HepG2 (cell line): Measurements from ENCODE around the gene DOCK3. TPM values are rescaled to one million over a fixed set of nuclear protein-coding genes. Genes with fewer than 3 reads are reported as not detected.

ENCODE experiments used
- ATAC-seq: fragments of 200-7000 bp; cut with Tn5 transposase; 3 replicates; pipeline ENCODE4 v1.9.1; 2020; ENCODE audit warnings: mild to moderate bottlenecking, moderate library complexity
- BruUV-seq: library from RNA; stranded (reverse); fragments of 400-500 nt; replicated peaks from 2 replicates; lab custom pipeline; 2021; lab: Mats Ljungman, UMichigan
- CTCF ChIA-PET: fragments of 300-600 bp; formaldehyde crosslinking; extraction: SDS; loops from one replicate; lab custom pipeline; 2021; ENCODE audit warnings: low total read pairs, inconsistent platforms, low intra/inter-chr PET ratio; lab: Yijun Ruan, JAX
- POLR2A ChIA-PET: fragments of 350-600 bp; sonication (Branson Sonifier 250); formaldehyde crosslinking; loops from one replicate; lab custom pipeline; 2020; ENCODE audit warnings: antibody characterized with exemption, inconsistent platforms; lab: Yijun Ruan, JAX
- DNase-seq: peaks from one replicate; pipeline ENCODE4 v3.0.0-alpha.2; 2015; ENCODE audit warnings: low spot score
- FAIRE-seq: peaks from 3 replicates; lab custom pipeline; 2011; peaks lifted over from hg19 to GRCh38; lab: Jason Lieb, UNC
- H2AFZ ChIP-seq: one replicate; pipeline ENCODE4 v1.6.1; 2011; ENCODE audit warnings: low read length, inconsistent platforms
- H3K27ac ChIP-seq: fragments of 300-600 bp; 3 replicates; pipeline ENCODE4 v1.8.0; 2011; ENCODE audit warnings: mixed run types, mild to moderate bottlenecking, mixed read lengths, low read length, inconsistent platforms; ENCODE audit not compliant: insufficient read depth; ENCODE audit errors: extremely low read length
- H3K27me3 ChIP-seq, 2 experiments: fragments of 200-600 bp in 1 of 2; 2 replicates in 1 of 2; 3 replicates in 1 of 2; pipeline versions ENCODE4 v1.6.0 to v1.8.0; 2011; ENCODE audit warnings: low read length in 2 of 2, mild to moderate bottlenecking in 2 of 2, moderate library complexity in 2 of 2, inconsistent platforms in 1 of 2; ENCODE audit not compliant: insufficient read depth in 2 of 2, control insufficient read depth in 1 of 2
- H3K36me3 ChIP-seq, 2 experiments: fragments of 200-600 bp in 1 of 2; replicated peaks in 1 of 2; 2 replicates in 1 of 2; 3 replicates in 1 of 2; pipeline versions ENCODE4 v1.5.1 to v1.8.0; 2011; ENCODE audit warnings: low read length in 2 of 2, inconsistent platforms in 1 of 2; ENCODE audit not compliant: insufficient read depth in 2 of 2, control insufficient read depth in 1 of 2
- H3K4me1 ChIP-seq: 2 replicates; pipeline ENCODE4 v1.5.1; 2012; ENCODE audit warnings: low read length, inconsistent platforms; ENCODE audit not compliant: insufficient read depth
- H3K4me2 ChIP-seq: 2 replicates; pipeline ENCODE4 v1.6.0; 2011; ENCODE audit warnings: low read depth, low read length, inconsistent platforms
- H3K4me3 ChIP-seq, 3 experiments: fragments of 200-600 bp in 1 of 3; sonication (generic), shearing (Covaris generic) in 1 of 3; replicated peaks in 1 of 3; 2 replicates each; pipeline ENCODE4 v1.5.1; 2011 to 2016; ENCODE audit warnings: low read length in 3 of 3, inconsistent platforms in 2 of 3, low read depth in 2 of 3, mild to moderate bottlenecking in 2 of 3, control low read depth in 1 of 3, mixed read lengths in 1 of 3; ENCODE audit not compliant: insufficient read depth in 1 of 3
- H3K79me2 ChIP-seq: one replicate; pipeline ENCODE4 v1.6.1; 2011; ENCODE audit warnings: low read length, inconsistent platforms; ENCODE audit not compliant: insufficient read depth
- H3K9ac ChIP-seq: 2 replicates; pipeline ENCODE4 v1.6.0; 2011; ENCODE audit warnings: mild to moderate bottlenecking, low read depth, low read length, inconsistent platforms; ENCODE audit not compliant: insufficient read depth
- H3K9me3 ChIP-seq: 2 replicates; pipeline ENCODE4 v1.5.1; 2012; ENCODE audit warnings: mild to moderate bottlenecking, low read length
- H4K20me1 ChIP-seq: 2 replicates; pipeline ENCODE4 v1.6.0; 2011; ENCODE audit warnings: inconsistent platforms, mild to moderate bottlenecking, low read length, moderate library complexity; ENCODE audit not compliant: insufficient read depth
- CENPT ChIP-seq: sonication (generic); formaldehyde crosslinking; IDR thresholded peaks from 2 replicates; pipeline ENCODE4 v1.8.0; 2022; ENCODE audit warnings: low read depth, mild to moderate bottlenecking, moderate library complexity, missing genetic modification reagents
- FOXP1 ChIP-seq, 2 experiments: fragments of 450-650 bp in 1 of 2; IDR thresholded peaks; 2 replicates each; pipeline ENCODE4 v1.6.1; 2017 to 2018; ENCODE audit warnings: antibody characterized with exemption in 1 of 2
- FOXP4 ChIP-seq: sonication (generic); formaldehyde crosslinking; IDR thresholded peaks from 2 replicates; pipeline ENCODE4 v1.4.0; 2020; ENCODE audit warnings: missing genetic modification reagents
- GFI1 ChIP-seq: sonication (generic); formaldehyde crosslinking; IDR thresholded peaks from 2 replicates; pipeline ENCODE4 v1.5.0; 2020; ENCODE audit warnings: missing genetic modification reagents, mild to moderate bottlenecking, borderline replicate concordance
- NR2C2 ChIP-seq: sonication (generic); formaldehyde crosslinking; IDR thresholded peaks from 2 replicates; pipeline ENCODE4 v1.4.0; 2020; ENCODE audit warnings: missing genetic modification reagents, mild to moderate bottlenecking, moderate library complexity, borderline replicate concordance
- RNF2 ChIP-seq: fragments of 450-650 bp; conservative IDR thresholded peaks from 2 replicates; pipeline ENCODE4 v1.6.1; 2016; ENCODE audit warnings: low read depth
- SKI ChIP-seq: fragments of 450-650 bp; IDR thresholded peaks from one replicate; pipeline ENCODE4 v1.6.1; 2018; ENCODE audit warnings: mild to moderate bottlenecking; ENCODE audit not compliant: partially characterized antibody
- TBL1XR1 ChIP-seq: fragments of 150-350 bp; IDR thresholded peaks from 2 replicates; pipeline ENCODE4 v1.6.1; 2014; ENCODE audit warnings: borderline replicate concordance, low read length; ENCODE audit not compliant: partially characterized antibody
- TP53 ChIP-seq: sonication (generic); formaldehyde crosslinking; conservative IDR thresholded peaks from 2 replicates; pipeline ENCODE4 v1.4.0; 2020; ENCODE audit warnings: missing genetic modification reagents
- ZFP90 ChIP-seq: sonication (generic); formaldehyde crosslinking; IDR thresholded peaks from 2 replicates; pipeline ENCODE4 v1.8.0; 2022; ENCODE audit warnings: missing genetic modification reagents, mild to moderate bottlenecking, inconsistent platforms, borderline replicate concordance
- ZHX2 ChIP-seq, 2 experiments: sonication (generic) in 1 of 2; formaldehyde crosslinking in 1 of 2; IDR thresholded peaks; 2 replicates each; pipeline versions ENCODE4 v1.6.1 to v1.9.0; 2014 to 2022; ENCODE audit warnings: antibody characterized with exemption in 1 of 2, borderline replicate concordance in 1 of 2, inconsistent platforms in 1 of 2, low read depth in 1 of 2, missing genetic modification reagents in 1 of 2
- ZNF180 ChIP-seq: sonication (generic); formaldehyde crosslinking; IDR thresholded peaks from 2 replicates; pipeline ENCODE4 v1.4.0; 2020; ENCODE audit warnings: low read depth, missing genetic modification reagents, borderline replicate concordance
- ZNF329 ChIP-seq: sonication (generic); formaldehyde crosslinking; IDR thresholded peaks from 2 replicates; pipeline ENCODE4 v1.9.0; 2021; ENCODE audit warnings: low read depth, mild to moderate bottlenecking, missing genetic modification reagents
- ZNF446 ChIP-seq: sonication (generic); formaldehyde crosslinking; IDR thresholded peaks from 2 replicates; pipeline ENCODE4 v1.5.0; 2020; ENCODE audit warnings: mild to moderate bottlenecking, missing genetic modification reagents
- ZNF614 ChIP-seq: IDR thresholded peaks from 2 replicates; pipeline ENCODE4 v1.6.1; 2018; ENCODE audit warnings: missing biosample characterization, missing genetic modification reagents, inconsistent platforms, borderline replicate concordance
- WGBS: methylation state at CpG from one replicate; pipeline ENCODE4 v1.1.6; 2017; ENCODE audit warnings: low lambda C conversion rate; 5-methylcytosine and 5-hydroxymethylcytosine counted together
- in situ Hi-C: cut with HindIII; loops from 2 replicates; pipeline ENCODE4 v1.10.0; 2017; ENCODE audit warnings: low pct_unique_long_range_greater_than_20kb; ENCODE audit not compliant: extremely low pct_ligation_motif_present
- intact Hi-C: fragments of 100-400 bp; cut with micrococcal nuclease; formaldehyde crosslinking; loops from one replicate; pipeline ENCODE4 v1.10.0; 2022; ENCODE audit not compliant: unreplicated experiment
- polyA plus RNA-seq, 8 experiments: library from polyadenylated mRNA; depleted of rRNA in 3 of 8; stranded (reverse) in 7 of 8; unstranded in 1 of 8; fragments of >200 nt; fragmentation: Illumina TruSeq in 4 of 8; extraction: Trizol in 4 of 8; gene quantifications; 2 replicates each; pipeline versions ENCODE4 v1.2.1 to v1.2.3, GENCODE V29; 2011 to 2016; ENCODE audit warnings: low read depth in 4 of 8, missing spikeins in 1 of 8, mixed read lengths in 1 of 8; ENCODE audit not compliant: insufficient read depth in 1 of 8
- total RNA-seq, 5 experiments: library from RNA; depleted of rRNA; stranded (reverse); fragments of >200 nt; fragmentation: Illumina TruSeq; extraction: Trizol; gene quantifications; 2 replicates each; pipeline ENCODE4 v1.2.3, GENCODE V29; 2016; ENCODE audit warnings: low read depth in 1 of 5

DOCK3 gene
- total and polyA plus RNA-seq, 2 of the 13 experiments (the other 11 are each of a cell fraction or from before 2014, with no cell fraction given), result not detected

GRCh38 chr3:51156147-51156546 is 481.4 kb downstream of the DOCK3 start:
- intact Hi-C loops, result no loop called here
- no peaks in the 10 kb centered on the region for H3K9me3 ChIP-seq
- H3K79me2 ChIP-seq, result no peaks in the 10 kb centered on the region
- POLR2A ChIA-PET, result no interaction called here
- H2AFZ ChIP-seq, result no peak overlapping the region
- FAIRE-seq (no peak), DNase-seq (no peak), ATAC-seq (no peak)
- H3K27ac ChIP-seq, result no peak overlapping the region
- no peaks in the 10 kb centered on the region for H3K4me1 ChIP-seq
- H3K9ac ChIP-seq, result no peak overlapping the region
- no peaks in the 10 kb centered on the region for H4K20me1 ChIP-seq
- 2% methylated on average over 2 of the region's 2 CpGs for WGBS
- no peak overlapping the region for H3K4me3 ChIP-seq
- in situ Hi-C loops, result no loop called here
- CTCF ChIA-PET, result no interaction called here
- H3K36me3 ChIP-seq, result no peaks in the 10 kb centered on the region
- H3K27me3 ChIP-seq, result peaks cover 0 to 2% of the 10 kb centered on the region in 2 experiments; a peak in 1 of 5 replicates
- no peak overlapping the region for H3K4me2 ChIP-seq
- BruUV-seq, result no TSS peak
- TF ChIP-seq ZNF614 (no peak), NR2C2 (CRISPR knock-in tag) (no peak), TP53 (CRISPR knock-in tag) (no peak), ZNF446 (CRISPR knock-in tag) (no peak), ZNF329 (CRISPR knock-in tag) (no peak), ZHX2 (IDR thresholded peaks at IDR 0.05; ENCODE audit: low read depth) (no peak), ZHX2 (CRISPR knock-in tag; IDR thresholded peaks at IDR 0.05; ENCODE audit: borderline replicate concordance) (no peak), CENPT (CRISPR knock-in tag) (no peak), SKI (no peak), FOXP1 (IDR thresholded peaks at IDR 0.05) (no peak), FOXP1 (CRISPR knock-in tag; IDR thresholded peaks at IDR 0.05) (no peak), ZNF180 (CRISPR knock-in tag) (no peak), RNF2 (no peak), ZFP90 (CRISPR knock-in tag) (no peak), FOXP4 (CRISPR knock-in tag) (no peak), GFI1 (no peak), TBL1XR1 (no peak)
